ENCODE data around the gene PLEKHA6. TPM values are rescaled to one million over a fixed set of nuclear protein-coding genes. Genes with fewer than 3 reads are reported as not detected.

PLEKHA6 gene
- total RNA-seq, 2 donors from 2014 or later = 18.1 to 25.7 TPM

DNA sequence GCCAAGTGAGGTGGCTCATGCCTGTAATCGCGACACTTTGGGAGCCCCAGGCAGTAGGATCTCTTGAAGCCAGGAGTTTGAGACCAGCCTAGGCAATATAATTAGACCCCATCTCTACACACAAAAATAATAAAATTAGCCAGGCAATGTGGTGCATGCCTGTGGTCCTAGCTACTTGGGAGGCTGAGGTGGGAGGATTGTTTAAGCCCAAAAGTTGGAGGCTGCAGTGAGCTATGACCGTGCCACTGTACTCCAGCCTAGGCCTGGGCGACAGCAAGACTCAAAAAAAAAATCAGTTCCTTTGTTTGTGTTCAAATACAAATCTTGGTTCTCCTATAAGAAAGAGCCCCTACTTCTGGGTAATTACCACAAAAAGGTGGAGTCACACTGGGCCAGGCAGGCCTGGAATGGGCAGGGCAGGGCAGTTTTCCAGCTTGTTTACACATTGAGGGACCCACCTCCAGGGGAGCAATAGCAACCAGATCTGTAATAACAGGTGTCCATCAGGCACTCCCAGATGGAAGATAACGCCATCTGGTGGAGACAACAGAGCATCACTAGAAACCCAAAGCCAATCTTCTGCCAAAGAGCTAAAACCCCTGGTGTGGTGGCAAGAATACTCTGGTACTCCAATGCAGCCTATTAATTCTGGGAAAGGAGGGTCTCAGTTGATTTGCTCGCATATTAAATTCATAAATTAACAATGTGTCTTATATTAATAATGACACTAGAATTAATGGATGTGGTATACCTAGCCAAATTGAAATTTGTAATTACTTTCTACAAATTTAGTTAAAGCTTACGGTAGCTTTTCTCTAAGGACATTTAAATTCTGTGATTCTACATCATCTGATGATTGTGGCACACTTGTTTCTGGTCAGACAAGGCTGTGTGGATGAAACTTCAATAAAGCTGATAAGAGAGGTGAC lies 38.7 kb upstream of the PLEKHA6 start:
- Histone ChIP-seq H3K4me3 (no peak overlapping the region), H3K27ac (no peak overlapping the region), H3K9me3 (no peaks in the 10 kb centered on the region), H3K36me3 (peaks cover 28% of the 10 kb centered on the region), H3K27me3 (no peaks in the 10 kb centered on the region), H3K4me1 (no peaks in the 10 kb centered on the region)
- TF ChIP-seq, protein P1, sequence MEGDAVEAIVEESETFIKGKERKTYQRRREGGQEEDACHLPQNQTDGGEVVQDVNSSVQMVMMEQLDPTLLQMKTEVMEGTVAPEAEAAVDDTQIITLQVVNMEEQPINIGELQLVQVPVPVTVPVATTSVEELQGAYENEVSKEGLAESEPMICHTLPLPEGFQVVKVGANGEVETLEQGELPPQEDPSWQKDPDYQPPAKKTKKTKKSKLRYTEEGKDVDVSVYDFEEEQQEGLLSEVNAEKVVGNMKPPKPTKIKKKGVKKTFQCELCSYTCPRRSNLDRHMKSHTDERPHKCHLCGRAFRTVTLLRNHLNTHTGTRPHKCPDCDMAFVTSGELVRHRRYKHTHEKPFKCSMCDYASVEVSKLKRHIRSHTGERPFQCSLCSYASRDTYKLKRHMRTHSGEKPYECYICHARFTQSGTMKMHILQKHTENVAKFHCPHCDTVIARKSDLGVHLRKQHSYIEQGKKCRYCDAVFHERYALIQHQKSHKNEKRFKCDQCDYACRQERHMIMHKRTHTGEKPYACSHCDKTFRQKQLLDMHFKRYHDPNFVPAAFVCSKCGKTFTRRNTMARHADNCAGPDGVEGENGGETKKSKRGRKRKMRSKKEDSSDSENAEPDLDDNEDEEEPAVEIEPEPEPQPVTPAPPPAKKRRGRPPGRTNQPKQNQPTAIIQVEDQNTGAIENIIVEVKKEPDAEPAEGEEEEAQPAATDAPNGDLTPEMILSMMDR (IDR thresholded peaks at IDR 0.05) = peak; percentile 59 to 82
- no peak for DNase-seq (ENCODE audit: low spot score)

DNA sequence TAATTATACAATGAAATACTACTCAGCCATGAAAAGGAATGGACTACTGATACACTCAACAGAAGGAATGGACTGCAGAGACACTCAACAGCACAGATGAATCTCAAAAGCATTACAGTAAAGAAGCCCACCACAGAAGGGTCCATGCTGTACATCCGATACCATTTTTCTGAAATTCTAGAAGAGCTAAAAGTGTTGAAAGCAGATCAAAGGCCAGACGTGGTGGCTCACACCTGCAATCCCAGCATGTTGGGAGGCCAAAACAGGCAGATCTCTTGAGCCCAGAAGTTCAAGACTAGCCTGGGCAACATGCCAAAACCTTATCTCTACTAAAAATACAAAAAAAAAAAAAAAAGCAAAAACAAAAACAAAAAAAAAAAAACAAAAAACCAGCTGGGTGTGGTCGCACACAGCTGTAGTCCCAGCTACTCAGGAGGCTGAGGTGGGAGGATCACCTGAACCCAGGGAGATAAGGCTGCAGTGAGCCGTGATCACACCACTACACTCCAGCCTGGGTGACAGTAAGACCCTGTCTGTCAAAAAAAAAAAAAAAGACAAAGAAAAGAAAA lies 36.4 kb upstream of the PLEKHA6 start:
- no peak for DNase-seq (ENCODE audit: low spot score)
- Histone ChIP-seq H3K27me3 (no peaks in the 10 kb centered on the region), H3K36me3 (peaks cover 15% of the 10 kb centered on the region), H3K27ac (no peak overlapping the region), H3K4me1 (no peaks in the 10 kb centered on the region), H3K4me3 (no peak overlapping the region), H3K9me3 (no peaks in the 10 kb centered on the region)
- TF ChIP-seq, protein P1 (IDR thresholded peaks at IDR 0.05) = no peak

DNA sequence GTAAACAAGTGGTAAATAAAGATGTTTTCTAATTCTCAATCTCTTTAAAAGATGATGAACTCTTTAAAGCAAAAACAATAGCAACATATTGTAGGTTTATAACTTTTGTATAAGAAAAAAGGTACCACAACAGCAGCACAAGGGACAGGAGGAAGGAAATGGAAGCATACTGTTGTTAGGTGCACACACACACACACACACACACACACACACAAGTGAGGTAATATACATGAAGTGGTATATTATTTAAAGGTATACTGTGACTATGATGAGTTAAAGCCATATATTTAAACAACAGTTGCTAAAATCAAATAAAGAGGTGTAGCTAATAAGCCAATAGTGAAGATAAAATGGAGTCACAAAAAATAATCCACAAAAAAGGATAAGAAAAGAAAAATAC lies 31.9 kb upstream of the PLEKHA6 start:
- TF ChIP-seq, protein P1 (IDR thresholded peaks at IDR 0.05) = no peak
- Histone ChIP-seq H3K27ac (no peak overlapping the region), H3K27me3 (no peaks in the 10 kb centered on the region), H3K4me1 (no peaks in the 10 kb centered on the region), H3K36me3 (no peaks in the 10 kb centered on the region), H3K9me3 (no peaks in the 10 kb centered on the region), H3K4me3 (no peak overlapping the region)
- DNase-seq (ENCODE audit: low spot score) = no peak

DNA sequence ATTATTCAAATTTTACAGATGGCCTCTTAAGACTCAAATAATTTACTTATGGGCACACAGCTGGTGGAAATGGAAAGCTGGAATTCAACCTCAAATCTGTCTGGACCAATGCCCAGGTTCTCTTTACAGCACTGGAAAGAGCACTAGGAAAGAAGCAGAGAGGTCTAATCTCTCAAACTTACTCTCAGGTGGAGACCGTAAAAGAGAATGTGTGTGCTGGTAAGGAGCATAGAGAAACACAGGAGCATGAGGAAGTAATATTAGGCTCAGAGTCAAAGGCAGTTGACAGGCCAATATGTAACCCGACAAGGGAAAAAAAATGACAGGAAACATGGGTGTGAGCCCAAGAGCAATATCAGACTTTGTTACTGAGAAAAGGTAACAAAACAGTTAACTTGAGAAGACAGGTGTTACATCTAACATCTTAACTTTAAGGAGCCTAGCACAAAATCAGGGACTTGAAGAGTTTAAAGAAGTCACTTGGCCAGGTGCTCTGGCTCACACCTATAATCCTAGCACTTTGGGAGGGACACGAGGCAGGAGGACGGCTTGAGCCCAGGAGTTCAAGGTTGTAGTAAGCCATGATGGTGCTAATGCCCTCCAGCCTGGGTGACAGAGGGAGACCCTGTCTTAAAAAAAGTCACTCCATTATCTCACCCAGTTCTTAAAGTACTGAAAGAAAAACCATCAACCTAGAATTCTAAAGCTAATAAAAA lies 31.2 kb upstream of the PLEKHA6 start:
- Histone ChIP-seq H3K4me3 (no peak overlapping the region), H3K4me1 (no peaks in the 10 kb centered on the region), H3K27ac (no peak overlapping the region), H3K9me3 (no peaks in the 10 kb centered on the region), H3K27me3 (no peaks in the 10 kb centered on the region), H3K36me3 (no peaks in the 10 kb centered on the region)
- TF ChIP-seq, protein P1 (IDR thresholded peaks at IDR 0.05) = no peak
- DNase-seq (ENCODE audit: low spot score) = no peak

DNA sequence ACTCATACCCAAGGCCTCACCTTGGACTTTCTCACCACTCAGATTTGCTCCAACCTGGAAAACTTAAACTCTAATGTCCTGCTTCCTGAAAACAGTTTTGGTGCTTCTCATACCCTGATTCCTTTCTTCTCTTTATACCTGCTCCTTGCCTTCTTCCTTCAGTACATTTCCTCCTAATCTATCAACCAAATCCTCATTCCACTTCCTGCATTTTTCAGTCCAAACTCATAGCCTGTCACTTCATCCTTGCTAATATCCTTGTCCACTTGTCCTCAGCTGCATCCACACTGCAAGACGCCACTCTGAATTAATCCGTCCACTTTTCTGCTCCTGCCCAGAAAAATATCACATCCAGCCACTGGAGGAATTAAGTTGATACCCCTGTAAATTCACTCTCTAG lies 26.0 kb upstream of the PLEKHA6 start:
- DNase-seq (ENCODE audit: low spot score) = no peak
- no peak overlapping the region for H3K27ac ChIP-seq
- TF ChIP-seq, protein P1 (IDR thresholded peaks at IDR 0.05) = no peak
- H3K9me3 ChIP-seq = no peaks in the 10 kb centered on the region
- no peaks in the 10 kb centered on the region for H3K27me3 ChIP-seq
- no peak overlapping the region for H3K4me3 ChIP-seq
- H3K4me1 ChIP-seq = peaks cover 0 to 9% of the 10 kb centered on the region in 2 donors
- no peaks in the 10 kb centered on the region for H3K36me3 ChIP-seq
